GF-D8 (cell line): ENCODE measurements around the gene ADAMTS16.

Source experiments
- DNase-seq: peaks from one replicate; lab custom pipeline; 2025; lab: John Stamatoyannopoulos, UW

Gene ADAMTS16

DNA sequence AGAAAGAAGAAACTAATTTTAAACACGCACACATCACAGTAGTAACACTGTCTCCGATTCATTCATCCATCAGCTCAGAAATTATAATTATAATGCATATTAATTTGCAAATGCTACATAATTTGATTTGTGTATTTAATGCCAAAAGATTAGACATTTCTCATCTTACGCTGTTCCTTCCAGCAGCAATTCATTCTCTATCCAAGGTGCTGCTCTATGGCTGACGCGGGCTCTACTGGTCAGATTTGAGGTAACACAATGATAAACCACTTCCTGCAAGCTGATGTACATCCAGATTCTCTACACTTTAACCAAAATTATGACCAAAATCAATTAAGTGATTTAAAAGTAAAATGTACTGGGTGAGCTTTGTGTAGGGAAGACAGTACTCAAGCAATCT, 204.5 kb downstream of the ADAMTS16 start:
- no peak for DNase-seq

DNA sequence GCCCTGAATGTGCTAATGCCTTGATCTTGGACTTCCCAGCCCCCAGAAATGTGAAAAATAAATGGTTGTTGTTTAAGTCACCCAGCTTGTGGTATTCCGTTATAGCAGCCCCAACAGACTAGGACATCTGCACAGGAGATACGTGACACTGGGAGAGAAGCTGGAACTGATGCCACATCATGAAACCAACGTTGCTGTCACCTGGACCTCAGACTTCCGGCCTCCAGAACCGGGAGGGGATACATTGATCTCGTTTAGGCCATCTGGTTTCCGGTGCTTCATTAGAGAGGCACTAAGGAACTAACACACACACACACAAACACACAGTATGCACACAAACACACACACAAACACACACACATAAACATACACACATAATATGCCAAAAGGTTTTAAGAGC, 207.3 kb downstream of the ADAMTS16 start:
- DNase-seq: no peak

DNA sequence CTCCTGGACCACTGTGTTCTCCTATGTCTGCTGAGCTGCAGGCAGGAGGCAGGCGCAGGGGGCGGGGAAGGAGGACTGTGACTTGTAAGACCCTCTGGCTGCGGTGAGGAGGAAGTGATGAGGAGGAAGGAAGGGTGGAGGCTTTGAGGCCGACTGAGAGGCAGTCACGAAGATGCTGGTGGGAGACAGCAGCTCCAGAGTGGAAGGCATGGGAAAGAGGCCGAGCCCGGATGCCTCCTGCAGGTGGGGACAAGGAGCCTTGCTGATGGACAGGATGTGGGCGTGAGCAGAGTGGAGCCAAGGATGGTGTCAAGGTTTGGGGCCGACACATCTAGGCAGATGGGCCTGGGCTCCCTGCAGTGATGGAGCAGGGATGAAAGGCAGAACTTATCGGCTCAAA, 208.0 kb downstream of the ADAMTS16 start:
- no peak for DNase-seq

DNA sequence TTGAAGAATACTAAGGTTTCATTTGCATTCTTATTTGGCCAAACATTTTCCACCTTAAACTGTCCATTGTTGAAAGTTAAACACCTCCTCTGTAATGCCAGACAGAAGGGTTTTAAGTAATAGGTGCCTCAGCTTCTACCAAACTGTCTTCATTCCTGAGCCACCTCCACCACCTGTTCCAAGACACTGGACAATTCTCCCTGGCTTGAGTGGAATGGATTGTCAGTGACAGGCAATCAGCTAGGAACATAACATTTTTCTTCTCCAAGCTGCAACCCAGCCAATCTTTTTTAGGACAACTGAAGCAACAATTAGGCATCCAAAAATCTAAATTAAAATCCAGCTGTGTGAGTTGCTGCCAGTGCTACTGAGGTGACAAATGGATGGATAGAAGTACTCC, 208.4 kb downstream of the ADAMTS16 start:
- DNase-seq: no peak

DNA sequence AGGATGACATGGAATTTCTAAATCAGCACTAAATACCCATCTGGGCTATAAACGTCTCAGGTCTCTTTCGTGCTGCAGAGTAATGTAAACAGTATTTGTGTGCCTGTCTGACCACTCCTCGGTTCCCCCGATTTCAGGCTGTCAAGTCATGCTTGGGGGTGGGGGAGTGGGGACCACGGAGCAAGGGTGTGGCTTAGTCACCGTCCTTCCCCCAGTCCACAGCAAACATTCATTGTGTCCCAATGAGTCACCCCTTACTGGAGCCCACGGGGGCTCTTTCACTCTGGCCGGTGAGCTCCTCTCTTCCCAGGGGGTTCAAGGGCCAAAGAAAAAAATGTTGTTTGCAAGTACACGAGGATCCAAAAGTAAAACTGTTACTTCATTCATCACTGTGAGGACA, 210.0 kb downstream of the ADAMTS16 start:
- no peak for DNase-seq

DNA sequence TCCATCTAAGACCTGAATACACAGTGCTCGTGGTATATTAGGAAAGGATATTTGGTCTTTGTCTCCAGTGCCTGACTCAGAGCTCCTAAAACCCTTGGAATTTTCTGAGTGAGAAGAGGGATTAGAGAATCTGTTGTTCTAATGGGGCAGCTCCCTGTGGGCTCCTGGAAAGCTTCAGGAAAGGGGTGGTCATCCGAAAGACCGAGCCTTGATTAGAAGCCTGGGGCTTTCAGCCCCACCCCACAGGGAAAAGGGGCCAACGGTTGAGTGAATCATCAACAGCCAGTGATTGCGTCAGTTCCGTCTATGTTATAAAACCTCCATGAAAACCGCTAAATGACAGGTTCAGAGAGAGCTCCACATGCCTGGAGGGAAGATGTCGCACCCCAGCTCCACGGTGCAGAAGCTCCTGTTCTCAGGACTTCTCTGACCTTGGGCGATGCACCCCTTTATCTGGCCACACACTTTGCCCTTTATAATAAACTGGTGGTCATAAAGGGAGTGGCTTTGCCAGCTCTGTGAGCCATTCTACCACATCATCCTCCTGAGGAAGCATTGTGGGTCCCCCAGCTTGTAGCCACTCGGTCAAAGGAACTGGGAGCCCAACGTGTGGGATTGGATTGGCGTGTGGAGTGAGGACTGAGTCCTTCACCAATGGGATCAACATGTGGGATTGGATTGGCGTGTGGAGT, 211.3 kb downstream of the ADAMTS16 start:
- no peak for DNase-seq

DNA sequence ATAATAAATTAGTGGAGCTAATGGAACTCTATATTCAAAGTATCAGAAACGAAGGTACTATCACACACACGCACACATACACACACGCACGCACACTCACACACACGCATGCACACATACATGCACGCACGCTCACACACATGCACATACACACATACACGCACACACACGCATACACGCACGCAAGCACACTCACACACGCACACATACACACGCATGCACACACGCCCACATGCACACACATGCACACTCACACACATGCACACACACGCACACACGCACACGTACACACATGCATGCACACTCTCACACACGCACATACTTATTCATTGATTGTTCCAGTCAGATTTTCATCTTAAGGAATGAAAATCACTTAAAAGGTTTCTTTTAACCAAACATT, 212.5 kb downstream of the ADAMTS16 start:
- no peak for DNase-seq

DNA sequence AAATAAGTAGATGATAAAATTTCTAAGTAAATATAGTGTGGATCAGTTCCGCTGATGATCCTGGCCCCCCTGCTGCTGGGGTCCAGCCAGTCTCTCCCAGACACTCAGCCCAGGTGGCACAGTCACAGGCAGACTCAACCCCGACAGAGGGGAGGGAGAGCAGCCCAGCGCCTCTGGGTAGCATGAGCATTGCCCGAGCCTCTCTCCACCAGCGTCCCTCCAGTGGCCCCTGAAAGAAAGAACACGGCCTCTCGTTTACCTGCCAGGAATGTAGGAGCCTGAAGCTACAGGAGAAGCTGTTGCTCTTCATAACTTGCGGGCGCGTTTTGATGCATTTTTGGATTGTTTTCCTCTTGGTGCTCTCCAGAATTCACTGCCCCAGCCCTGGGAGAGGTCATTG, 213.6 kb downstream of the ADAMTS16 start:
- no peak for DNase-seq

DNA sequence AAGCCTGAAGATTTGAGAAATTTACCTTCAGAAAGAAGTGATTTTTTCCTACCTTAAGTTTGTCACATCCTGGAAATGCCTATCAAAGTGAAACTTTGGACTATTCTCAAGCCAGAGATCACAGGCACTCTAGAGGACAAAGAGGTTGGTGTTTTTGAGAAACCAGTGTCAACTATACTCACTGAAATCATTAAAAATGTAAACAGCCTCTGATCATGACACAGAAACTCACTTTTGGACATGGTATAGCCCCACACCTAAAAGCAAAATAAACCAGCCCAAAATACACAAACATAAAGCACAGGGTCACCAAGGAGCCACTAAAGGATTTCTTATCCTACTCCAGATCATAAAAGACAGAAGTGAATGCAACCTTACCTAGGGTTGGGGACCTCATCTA, 216.6 kb downstream of the ADAMTS16 start:
- no peak for DNase-seq

DNA sequence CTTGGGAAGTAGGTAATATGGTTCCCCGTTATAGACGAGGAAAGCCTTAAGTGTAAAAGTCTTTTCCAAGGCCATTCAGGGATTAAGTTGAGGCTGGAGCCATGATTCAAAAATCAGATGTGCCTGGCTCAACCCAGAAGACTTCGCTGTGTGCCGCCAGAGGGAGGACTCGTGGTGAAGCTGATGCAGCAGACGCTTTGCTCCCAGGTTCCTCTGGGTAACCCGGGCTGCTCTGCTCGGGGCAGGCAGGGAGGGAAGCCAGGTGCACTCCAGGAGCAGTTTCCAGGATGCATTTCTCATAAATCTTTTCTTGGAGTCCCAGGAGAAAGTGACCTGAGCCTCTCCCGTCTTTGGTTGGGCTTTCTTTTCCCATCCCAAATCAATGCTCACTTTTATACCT, 219.5 kb downstream of the ADAMTS16 start:
- no peak for DNase-seq

DNA sequence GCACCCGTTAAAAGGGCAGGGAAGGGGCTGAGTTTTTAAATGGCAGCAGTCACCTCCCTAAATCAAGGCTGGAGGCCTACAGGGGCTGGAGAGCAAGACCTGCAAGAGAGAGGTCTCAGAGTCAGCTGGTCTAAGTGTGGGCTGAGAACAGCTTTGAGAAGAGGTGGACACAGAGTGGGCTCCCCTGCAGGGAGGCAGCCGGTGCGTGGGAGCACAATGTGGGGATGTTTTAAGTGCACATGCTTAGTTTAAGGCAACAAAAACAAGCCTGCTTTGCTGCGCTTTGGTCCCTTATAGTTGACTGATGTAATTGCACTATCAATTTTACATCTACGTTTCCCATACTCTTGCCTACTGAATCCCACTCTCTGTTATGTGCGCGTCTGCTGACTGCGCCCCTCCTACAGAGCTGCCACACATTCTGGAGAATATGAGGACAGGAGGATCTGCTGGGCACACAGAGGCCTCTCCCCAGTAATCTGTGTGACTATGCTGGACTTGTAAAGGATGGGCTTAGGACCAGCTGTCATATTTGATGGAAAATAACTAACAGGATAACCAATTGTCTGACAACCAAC, 220.3 kb downstream of the ADAMTS16 start:
- no peak for DNase-seq

DNA sequence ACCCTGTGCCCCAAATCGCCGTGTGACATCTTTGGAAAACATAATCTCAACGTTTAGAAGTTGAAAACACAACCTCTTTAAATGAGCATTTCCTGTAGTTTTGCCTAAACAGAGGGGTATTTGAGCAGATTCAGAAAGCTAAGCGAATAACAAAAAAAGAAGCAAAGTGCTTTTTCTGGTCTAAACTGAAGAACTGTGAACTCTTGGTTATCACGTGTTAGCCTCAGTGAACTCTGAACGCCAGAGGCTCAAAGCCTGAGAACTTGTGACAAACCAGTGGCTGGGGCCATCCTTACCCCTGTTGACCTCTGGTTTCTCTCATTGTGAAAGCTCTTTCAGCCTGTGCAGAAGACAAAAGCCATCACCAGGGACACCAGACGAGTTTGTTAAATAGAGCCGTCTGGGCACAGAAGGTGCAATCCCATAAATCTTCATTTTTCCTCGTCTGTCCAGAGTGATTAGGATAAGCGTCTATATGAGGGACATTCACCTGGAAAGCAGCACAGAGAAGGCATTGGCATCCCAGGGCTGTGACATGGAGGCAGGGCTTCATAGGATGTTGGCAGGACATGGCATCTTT, 220.9 kb downstream of the ADAMTS16 start:
- no peak for DNase-seq

DNA sequence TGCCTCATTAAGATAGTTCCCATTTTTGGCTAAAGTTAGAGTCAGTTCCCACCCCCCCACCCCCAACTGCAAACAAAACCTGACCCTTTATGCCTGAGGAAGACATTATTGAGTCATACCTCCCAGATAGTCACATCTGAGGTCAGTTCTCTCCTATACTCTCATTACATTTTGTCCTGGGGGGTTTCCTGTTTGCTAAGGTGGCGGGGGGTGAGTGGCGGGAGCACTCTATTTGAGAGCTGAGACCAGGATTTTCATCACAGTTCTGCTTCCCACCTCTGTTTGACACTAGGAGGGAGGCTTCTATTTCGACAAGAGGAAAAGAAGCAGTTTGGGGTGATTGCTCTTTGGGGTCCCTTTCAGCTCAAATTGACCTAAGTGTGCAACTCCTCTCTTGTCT, 222.9 kb downstream of the ADAMTS16 start:
- DNase-seq: no peak

DNA sequence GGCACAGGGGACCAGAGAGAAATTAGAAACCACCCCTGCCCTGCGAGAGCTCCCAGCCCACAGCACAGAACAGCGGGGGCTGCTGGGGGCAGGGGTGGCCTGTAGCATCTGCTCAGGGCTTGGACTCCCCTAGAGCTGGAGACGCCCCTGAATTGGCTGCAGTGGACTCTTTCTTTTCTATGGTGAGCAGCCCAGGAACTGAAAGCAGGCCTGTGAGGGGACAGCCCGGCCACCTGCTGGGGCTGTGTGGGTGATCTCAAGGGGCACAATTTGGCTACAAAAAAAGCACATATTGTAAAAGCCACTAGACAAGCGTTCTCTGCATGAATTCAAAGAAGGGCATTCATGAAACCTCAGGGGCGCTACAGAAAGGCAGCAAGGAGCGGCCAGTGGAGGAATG, 224.8 kb downstream of the ADAMTS16 start:
- DNase-seq: no peak

DNA sequence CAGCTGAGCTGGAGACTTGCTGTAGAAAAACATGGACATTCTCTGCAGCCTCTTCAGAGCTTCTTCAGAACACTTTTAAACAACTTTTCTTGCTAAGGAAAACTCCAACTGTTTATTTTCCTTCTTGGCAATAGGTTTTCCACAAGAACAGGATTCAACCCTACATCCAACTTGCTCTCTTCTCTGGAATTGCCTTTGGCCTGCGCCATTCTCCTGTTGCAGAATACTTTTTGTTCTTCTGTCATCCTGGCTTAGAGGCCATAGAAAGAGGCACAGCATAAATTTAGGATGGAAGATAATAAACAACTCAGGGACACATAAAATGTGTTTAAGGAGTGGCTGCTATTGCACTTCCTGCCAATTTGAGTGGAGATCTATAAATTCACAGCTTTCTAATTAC, 227.6 kb downstream of the ADAMTS16 start:
- no peak for DNase-seq

DNA sequence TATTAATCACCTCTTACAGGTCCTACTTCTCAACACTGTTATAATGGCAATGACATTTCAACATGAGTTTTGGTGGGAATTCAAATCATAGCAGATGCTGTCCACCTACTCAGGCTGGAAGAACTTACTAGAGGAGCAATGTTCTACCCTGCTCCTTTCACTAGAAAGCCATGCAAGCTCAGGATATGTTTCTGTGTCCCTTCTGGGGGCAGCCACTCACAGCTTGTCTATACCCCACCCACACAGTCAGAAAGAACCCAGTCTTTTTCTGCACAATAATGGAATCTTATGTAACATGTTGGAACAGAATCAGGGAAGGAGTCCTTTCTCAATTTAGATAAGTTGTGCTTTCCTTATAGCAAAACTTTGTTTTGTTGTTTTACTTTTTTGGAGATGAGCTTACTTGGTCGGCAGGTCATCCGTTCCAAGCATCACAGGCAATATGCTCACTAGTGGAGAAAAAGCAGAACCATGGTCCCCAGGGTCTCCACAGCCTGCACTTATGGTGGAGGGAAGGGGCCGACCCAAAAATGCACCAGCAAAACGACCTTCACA, 229.0 kb downstream of the ADAMTS16 start:
- no peak for DNase-seq
